SK-N-SH treated with all-trans-retinoic acid at 6 μM for 48 hours (cell line): Measurements from ENCODE around the gene BPIFB1.

Experiments used
- ATAC-seq: fragments of 200-7000 bp; cut with Tn5 transposase; 3 replicates; pipeline ENCODE4 v1.9.1; 2020; ENCODE audit warnings: mild to moderate bottlenecking, moderate library complexity
- ARNTL ChIP-seq: fragments of 450-650 bp; formaldehyde crosslinking; IDR thresholded peaks from 2 replicates; pipeline ENCODE4 v1.5.0; 2020; ENCODE audit warnings: low read depth, mild to moderate bottlenecking, moderate library complexity, borderline replicate concordance
- BACH2 ChIP-seq: fragments of 250-450 bp; sonication (Bioruptor Pico); IDR thresholded peaks from 2 replicates; pipeline ENCODE4 v1.9.0; 2021; ENCODE audit warnings: mild to moderate bottlenecking, borderline replicate concordance
- CREB5 ChIP-seq: fragments of 250-450 bp; sonication (Bioruptor Pico); IDR thresholded peaks from 2 replicates; pipeline ENCODE4 v1.5.1; 2020; ENCODE audit warnings: low read depth, mild to moderate bottlenecking, moderate library complexity
- CSDC2 ChIP-seq: fragments of 250-450 bp; sonication (Bioruptor Pico); IDR thresholded peaks from 2 replicates; pipeline ENCODE4 v1.5.0; 2020; ENCODE audit warnings: mild to moderate bottlenecking, moderate library complexity
- CSRNP3 ChIP-seq: fragments of 250-450 bp; sonication (Bioruptor Pico); IDR thresholded peaks from 2 replicates; pipeline ENCODE4 v1.5.1; 2021; ENCODE audit warnings: mild to moderate bottlenecking, moderate library complexity
- ESRRG ChIP-seq: fragments of 250-450 bp; sonication (Bioruptor Pico); IDR thresholded peaks from 2 replicates; pipeline ENCODE4 v1.6.1; 2021; ENCODE audit warnings: mild to moderate bottlenecking
- GLIS3 ChIP-seq: fragments of 250-450 bp; sonication (Bioruptor Pico); IDR thresholded peaks from 2 replicates; pipeline ENCODE4 v1.5.0; 2020; ENCODE audit warnings: mild to moderate bottlenecking, moderate library complexity
- ISL1 ChIP-seq: fragments of 250-450 bp; sonication (Bioruptor Pico); IDR thresholded peaks from 2 replicates; pipeline ENCODE4 v2.1.2; 2022; ENCODE audit warnings: mild to moderate bottlenecking, moderate library complexity
- OSR1 ChIP-seq: fragments of 250-450 bp; sonication (Bioruptor Pico); IDR thresholded peaks from 2 replicates; pipeline ENCODE4 v1.8.0; 2022; ENCODE audit warnings: moderate library complexity, mild to moderate bottlenecking, inconsistent platforms
- PATZ1 ChIP-seq: fragments of 250-450 bp; sonication (Bioruptor Pico); IDR thresholded peaks from 2 replicates; pipeline ENCODE4 v1.8.0; 2020; ENCODE audit warnings: mild to moderate bottlenecking, moderate library complexity, borderline replicate concordance
- POU6F1 ChIP-seq: fragments of 250-450 bp; sonication (Bioruptor Pico); IDR thresholded peaks from 2 replicates; pipeline ENCODE4 v1.8.0; 2021; ENCODE audit warnings: low read depth, mild to moderate bottlenecking, moderate library complexity, borderline replicate concordance
- PPARA ChIP-seq: fragments of 250-450 bp; sonication (Bioruptor Pico); IDR thresholded peaks from 2 replicates; pipeline ENCODE4 v1.5.0; 2020; ENCODE audit warnings: mild to moderate bottlenecking, borderline replicate concordance
- SNAI2 ChIP-seq: fragments of 250-450 bp; sonication (Bioruptor Pico); IDR thresholded peaks from 2 replicates; pipeline ENCODE4 v1.5.0; 2020; ENCODE audit warnings: mild to moderate bottlenecking, moderate library complexity
- TOX ChIP-seq: fragments of 250-450 bp; sonication (Bioruptor Pico); IDR thresholded peaks from 2 replicates; pipeline ENCODE4 v1.8.0; 2021; ENCODE audit warnings: mild to moderate bottlenecking, moderate library complexity, borderline replicate concordance
- TSHZ2 ChIP-seq: fragments of 250-450 bp; sonication (Bioruptor Pico); IDR thresholded peaks from 2 replicates; pipeline ENCODE4 v1.5.0; 2020; ENCODE audit warnings: mild to moderate bottlenecking, moderate library complexity
- ZC3H10 ChIP-seq: fragments of 250-450 bp; sonication (Bioruptor Pico); IDR thresholded peaks from 2 replicates; pipeline ENCODE4 v1.5.1; 2021; ENCODE audit warnings: mild to moderate bottlenecking, moderate library complexity
- ZFP3 ChIP-seq: fragments of 250-450 bp; sonication (Bioruptor Pico); IDR thresholded peaks from 2 replicates; pipeline ENCODE4 v1.5.0; 2020; ENCODE audit warnings: mild to moderate bottlenecking, moderate library complexity
- ZFP30 ChIP-seq: fragments of 450-650 bp; formaldehyde crosslinking; IDR thresholded peaks from 2 replicates; pipeline ENCODE4 v1.5.0; 2022; ENCODE audit warnings: mild to moderate bottlenecking, moderate library complexity
- ZNF565 ChIP-seq: fragments of 450-650 bp; formaldehyde crosslinking; conservative IDR thresholded peaks from 2 replicates; pipeline ENCODE4 v1.5.0; 2020; ENCODE audit warnings: low read depth, mild to moderate bottlenecking, moderate library complexity
- ZNF70 ChIP-seq: fragments of 450-650 bp; formaldehyde crosslinking; IDR thresholded peaks from 2 replicates; pipeline ENCODE4 v1.5.0; 2020; ENCODE audit warnings: mild to moderate bottlenecking, moderate library complexity

BPIFB1 gene

GRCh38 chr20:33242319-33243100 lies 40.5 kb upstream of the BPIFB1 start:
- no peak for TF ChIP-seq ISL1 (CRISPR knock-in tag)
- ATAC-seq: no peak

GRCh38 chr20:33246077-33246476 lies 36.9 kb upstream of the BPIFB1 start:
- TF ChIP-seq CSDC2 (CRISPR knock-in tag) (no peak), PATZ1 (CRISPR knock-in tag) (no peak), ISL1 (CRISPR knock-in tag) (no peak), POU6F1 (CRISPR knock-in tag) (no peak), TSHZ2 (CRISPR knock-in tag) (no peak), ZFP3 (no peak), ZNF70 (no peak), ZC3H10 (no peak), ARNTL (CRISPR knock-in tag) (no peak), ESRRG (no peak)
- ATAC-seq: no peak

- TF ChIP-seq OSR1 (CRISPR knock-in tag) (no peak), ZFP30 (CRISPR knock-in tag) (no peak), ARNTL (CRISPR knock-in tag) (no peak), TOX (no peak), CREB5 (CRISPR knock-in tag) (no peak), PATZ1 (CRISPR knock-in tag) (no peak), ZNF70 (no peak), POU6F1 (CRISPR knock-in tag) (no peak), SNAI2 (CRISPR knock-in tag) (no peak), PPARA (CRISPR knock-in tag) (no peak), TSHZ2 (CRISPR knock-in tag) (no peak), ISL1 (CRISPR knock-in tag) (no peak), BACH2 (no peak), ESRRG (no peak), ZNF565 (CRISPR knock-in tag) (no peak), GLIS3 (CRISPR knock-in tag) (no peak), CSRNP3 (CRISPR knock-in tag) (no peak)
- no peak for ATAC-seq
These were observed 33.6 kb upstream of the BPIFB1 start for GRCh38 chr20:33249456-33249855.
